ENCODE data around the gene SLC12A2.

DNA sequence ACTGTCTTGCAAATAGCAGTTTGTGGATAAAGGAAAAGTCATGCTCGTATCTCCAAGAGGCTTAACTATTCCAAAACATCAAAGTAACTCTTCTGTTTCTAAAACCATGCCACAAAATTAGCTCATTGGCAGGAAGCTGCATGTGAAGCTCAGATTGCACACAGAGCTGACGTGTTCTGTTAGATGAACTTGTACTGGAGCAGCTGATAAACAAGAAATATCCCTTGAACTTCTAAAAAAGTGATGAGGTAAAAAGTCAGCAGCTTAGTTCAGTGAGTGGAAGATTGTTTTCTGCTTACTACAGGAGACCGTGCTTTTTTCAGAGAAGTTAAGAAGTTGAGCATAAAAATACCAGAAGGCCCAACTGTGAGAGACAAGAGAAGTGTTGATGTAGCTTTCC is 113.2 kb downstream of the SLC12A2 start:
- TF ChIP-seq, protein P1, sequence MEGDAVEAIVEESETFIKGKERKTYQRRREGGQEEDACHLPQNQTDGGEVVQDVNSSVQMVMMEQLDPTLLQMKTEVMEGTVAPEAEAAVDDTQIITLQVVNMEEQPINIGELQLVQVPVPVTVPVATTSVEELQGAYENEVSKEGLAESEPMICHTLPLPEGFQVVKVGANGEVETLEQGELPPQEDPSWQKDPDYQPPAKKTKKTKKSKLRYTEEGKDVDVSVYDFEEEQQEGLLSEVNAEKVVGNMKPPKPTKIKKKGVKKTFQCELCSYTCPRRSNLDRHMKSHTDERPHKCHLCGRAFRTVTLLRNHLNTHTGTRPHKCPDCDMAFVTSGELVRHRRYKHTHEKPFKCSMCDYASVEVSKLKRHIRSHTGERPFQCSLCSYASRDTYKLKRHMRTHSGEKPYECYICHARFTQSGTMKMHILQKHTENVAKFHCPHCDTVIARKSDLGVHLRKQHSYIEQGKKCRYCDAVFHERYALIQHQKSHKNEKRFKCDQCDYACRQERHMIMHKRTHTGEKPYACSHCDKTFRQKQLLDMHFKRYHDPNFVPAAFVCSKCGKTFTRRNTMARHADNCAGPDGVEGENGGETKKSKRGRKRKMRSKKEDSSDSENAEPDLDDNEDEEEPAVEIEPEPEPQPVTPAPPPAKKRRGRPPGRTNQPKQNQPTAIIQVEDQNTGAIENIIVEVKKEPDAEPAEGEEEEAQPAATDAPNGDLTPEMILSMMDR (conservative IDR thresholded peaks at IDR 0.05; ENCODE audit: low read length) = no peak
- no peak for TF ChIP-seq EZH2phosphoT487 (IDR thresholded peaks at IDR 0.05; ENCODE audit: borderline replicate concordance, low read depth, low read length)
